IMR-90 (cell line): Measurements from ENCODE around the gene ZP3. TPM values are rescaled to one million over a fixed set of nuclear protein-coding genes. Genes with fewer than 3 reads are reported as not detected.
"Not testable (repeated sequence)": the region's sequence is repeated elsewhere in the genome, so short reads cannot be mapped to it uniquely, and the experiment has no call there.

Experiments used
- ATAC-seq: fragments of 200-7000 bp; cut with Tn5 transposase; 2 replicates; pipeline ENCODE4 v1.9.1; 2020; ENCODE audit warnings: low read depth, mild to moderate bottlenecking, moderate library complexity
- BruUV-seq: library from RNA; stranded (reverse); fragments of 400-500 nt; replicated peaks from 2 replicates; lab custom pipeline; 2021; lab: Mats Ljungman, UMichigan
- CTCF ChIA-PET: fragments of 300-600 bp; formaldehyde crosslinking; extraction: SDS; loops from one replicate; lab custom pipeline; 2021; ENCODE audit warnings: antibody characterized with exemption; lab: Yijun Ruan, JAX
- POLR2A ChIA-PET: fragments of 300-600 bp; sonication (Branson Sonifier 250); formaldehyde crosslinking; loops from one replicate; lab custom pipeline; 2022; ENCODE audit warnings: antibody characterized with exemption; ENCODE audit not compliant: unreplicated experiment; lab: Charles Lee
- DNase-seq: peaks from one replicate; pipeline ENCODE4 v3.0.0; 2013
- H2AFZ ChIP-seq: replicated peaks from 2 replicates; pipeline ENCODE3; 2013; ENCODE audit warnings: low read length, mild to moderate bottlenecking; ENCODE audit not compliant: poor library complexity
- H2AK5ac ChIP-seq: 2 replicates; pipeline ENCODE4 v1.6.1; 2013; ENCODE audit warnings: low read depth, low read length, inconsistent platforms
- H2AK9ac ChIP-seq: replicated peaks from 2 replicates; pipeline ENCODE3; 2013; ENCODE audit warnings: mild to moderate bottlenecking, low read depth, low read length, moderate library complexity; ENCODE audit not compliant: poor library complexity
- H2BK120ac ChIP-seq: 2 replicates; pipeline ENCODE4 v1.6.1; 2013; ENCODE audit warnings: low read depth, low read length, inconsistent platforms
- H2BK15ac ChIP-seq: 3 replicates; pipeline ENCODE4 v1.6.1; 2013; ENCODE audit warnings: low read depth, low read length, inconsistent platforms
- H2BK20ac ChIP-seq: 2 replicates; pipeline ENCODE4 v1.6.1; 2013; ENCODE audit warnings: low read depth, mild to moderate bottlenecking, inconsistent platforms, low read length, moderate library complexity
- H2BK5ac ChIP-seq: 2 replicates; pipeline ENCODE4 v1.6.1; 2013; ENCODE audit warnings: mild to moderate bottlenecking, low read depth, low read length, inconsistent platforms; ENCODE audit not compliant: poor library complexity, severe bottlenecking
- H3K14ac ChIP-seq: replicated peaks from 2 replicates; pipeline ENCODE4 v1.6.1; 2013; ENCODE audit warnings: low read depth, low read length, inconsistent platforms
- H3K18ac ChIP-seq: 2 replicates; pipeline ENCODE4 v1.6.1; 2013; ENCODE audit warnings: low read depth, low read length, control low read depth
- H3K23ac ChIP-seq: 2 replicates; pipeline ENCODE4 v1.6.1; 2013; ENCODE audit warnings: low read depth, low read length, inconsistent platforms
- H3K27ac ChIP-seq: 2 replicates; pipeline ENCODE4 v1.5.1; 2013; ENCODE audit warnings: mild to moderate bottlenecking, control low read depth, low read length; ENCODE audit not compliant: insufficient read depth
- H3K27me3 ChIP-seq: 2 replicates; pipeline ENCODE4 v1.6.1; 2013; ENCODE audit warnings: low read length; ENCODE audit not compliant: control insufficient read depth, insufficient read depth
- H3K36me3 ChIP-seq: 2 replicates; pipeline ENCODE4 v1.6.1; 2013; ENCODE audit warnings: low read length, mixed read lengths; ENCODE audit not compliant: control insufficient read depth, insufficient read depth
- H3K4ac ChIP-seq: 2 replicates; pipeline ENCODE4 v1.6.1; 2013; ENCODE audit warnings: low read depth, low read length, inconsistent platforms
- H3K4me1 ChIP-seq: 2 replicates; pipeline ENCODE4 v1.6.1; 2013; ENCODE audit warnings: low read length, mixed read lengths; ENCODE audit not compliant: control insufficient read depth, insufficient read depth
- H3K4me2 ChIP-seq: 2 replicates; pipeline ENCODE4 v1.6.1; 2013; ENCODE audit warnings: low read depth, mild to moderate bottlenecking, control low read depth, low read length, moderate library complexity
- H3K4me3 ChIP-seq: 2 replicates; pipeline ENCODE4 v1.5.1; 2013; ENCODE audit warnings: low read depth, mild to moderate bottlenecking, control low read depth, low read length, moderate library complexity; ENCODE audit not compliant: insufficient read depth
- H3K56ac ChIP-seq: 2 replicates; pipeline ENCODE4 v1.6.1; 2013; ENCODE audit warnings: low read length, inconsistent platforms; ENCODE audit not compliant: insufficient read depth; ENCODE audit errors: extremely low read depth
- H3K79me1 ChIP-seq, 2 experiments: 2 replicates each; pipeline ENCODE4 v1.6.1; 2013; ENCODE audit warnings: low read length in 2 of 2, inconsistent platforms in 1 of 2, low read depth in 1 of 2
- H3K9ac ChIP-seq: 2 replicates; pipeline ENCODE4 v1.6.1; 2013; ENCODE audit warnings: low read depth, low read length, control low read depth
- H3K9me1 ChIP-seq: 2 replicates; pipeline ENCODE4 v1.6.1; 2013; ENCODE audit warnings: low read length, inconsistent platforms; ENCODE audit not compliant: insufficient read depth
- H3K9me3 ChIP-seq: 2 replicates; pipeline ENCODE4 v1.6.1; 2013; ENCODE audit warnings: low read length; ENCODE audit not compliant: control insufficient read depth, insufficient read depth
- H4K20me1 ChIP-seq: 2 replicates; pipeline ENCODE4 v1.6.1; 2013; ENCODE audit warnings: low read length, inconsistent platforms; ENCODE audit not compliant: insufficient read depth
- H4K5ac ChIP-seq: 2 replicates; pipeline ENCODE4 v1.6.1; 2013; ENCODE audit warnings: mild to moderate bottlenecking, low read depth, low read length, control low read depth
- H4K8ac ChIP-seq, 2 experiments: 2 replicates each; pipeline ENCODE4 v1.6.1; 2013; ENCODE audit warnings: low read depth in 2 of 2, low read length in 2 of 2, control low read depth in 1 of 2, inconsistent platforms in 1 of 2
- H4K91ac ChIP-seq: 2 replicates; pipeline ENCODE4 v1.6.1; 2013; ENCODE audit warnings: low read depth, low read length, inconsistent platforms; ENCODE audit not compliant: insufficient read depth
- MAFK ChIP-seq: IDR thresholded peaks from 2 replicates; pipeline ENCODE4 v1.6.1; 2012; ENCODE audit warnings: low read depth, low read length, improper control_type of control experiment
- WGBS, 2 experiments: methylation state at CpG; one replicate each; pipeline versions ENCODE4 v1.1.5 to v1.1.7; 2013; ENCODE audit warnings: missing lambda C conversion rate in 2 of 2; ENCODE audit not compliant: insufficient read length in 1 of 2; ENCODE audit errors: extremely low coverage in 2 of 2; 5-methylcytosine and 5-hydroxymethylcytosine counted together
- dilution Hi-C: fragments of 300-500 bp; cut with HindIII; formaldehyde crosslinking; loops from one replicate; pipeline ENCODE4 v1.14.3; 2018; ENCODE audit warnings: low sequenced_read_pairs; ENCODE audit not compliant: unreplicated experiment
- in situ Hi-C: fragments of 300-500 bp; cut with MboI; formaldehyde crosslinking; loops from 3 replicates; pipeline ENCODE4 v1.14.3; 2019; ENCODE audit warnings: low sequenced_read_pairs, inconsistent platforms, mixed read lengths
- intact Hi-C: fragments of 100-400 bp; cut with micrococcal nuclease; formaldehyde crosslinking; loops from 2 replicates; pipeline ENCODE4 v1.10.0; 2022
- polyA plus RNA-seq, 3 experiments: library from polyadenylated mRNA; depleted of rRNA; stranded (reverse); fragments of >200 nt; gene quantifications; 2 replicates each; pipeline ENCODE4 v1.2.3, GENCODE V29; 2012; ENCODE audit warnings: low replicate concordance in 1 of 3
- total RNA-seq: library from RNA; depleted of rRNA; stranded (reverse); fragments of >200 nt; gene quantifications from 2 replicates; pipeline ENCODE4 v1.2.3, GENCODE V29; 2012

Gene ZP3
- total and polyA plus RNA-seq, 2 of the 4 experiments (the other 2 are of a cell fraction): 0.54 to 0.67 TPM

GRCh38 chr7:76403097-76403496, 21.7 kb upstream of the ZP3 start:
- H3K14ac ChIP-seq, H3K9me1 ChIP-seq, dilution Hi-C loops: not testable (repeated sequence)

More at GRCh38 chr7:76403097-76403496, 21.7 kb upstream of the ZP3 start:
- H3K56ac ChIP-seq, H3K23ac ChIP-seq, CTCF ChIA-PET, H4K8ac ChIP-seq, H4K20me1 ChIP-seq, H2AK9ac ChIP-seq, intact Hi-C loops, H2BK120ac ChIP-seq, H3K36me3 ChIP-seq, BruUV-seq, H2BK20ac ChIP-seq, H3K79me1 ChIP-seq, H3K4me1 ChIP-seq, H3K4me3 ChIP-seq, in situ Hi-C loops, H2AFZ ChIP-seq, H2BK15ac ChIP-seq, POLR2A ChIA-PET, ATAC-seq, H3K18ac ChIP-seq, H3K4ac ChIP-seq, H2AK5ac ChIP-seq, H3K9ac ChIP-seq, H3K27me3 ChIP-seq, H3K9me3 ChIP-seq, H3K4me2 ChIP-seq, H4K91ac ChIP-seq, H2BK5ac ChIP-seq, DNase-seq, H3K27ac ChIP-seq, H4K5ac ChIP-seq: not testable (repeated sequence)
- no CpG with 5 or more reads among the region's 8 CpGs for WGBS, 2 experiments
- TF ChIP-seq MAFK: peak; percentile 24; the same call in 1 of the 2 replicates
